ENCODE measurements around the gene ANKS4B. TPM values are rescaled to one million over a fixed set of nuclear protein-coding genes. Genes with fewer than 3 reads are reported as not detected.

Gene ANKS4B
- total and polyA plus RNA-seq, 2 experiments from 2014 or later: 0.07 TPM; not detected in 1

DNA sequence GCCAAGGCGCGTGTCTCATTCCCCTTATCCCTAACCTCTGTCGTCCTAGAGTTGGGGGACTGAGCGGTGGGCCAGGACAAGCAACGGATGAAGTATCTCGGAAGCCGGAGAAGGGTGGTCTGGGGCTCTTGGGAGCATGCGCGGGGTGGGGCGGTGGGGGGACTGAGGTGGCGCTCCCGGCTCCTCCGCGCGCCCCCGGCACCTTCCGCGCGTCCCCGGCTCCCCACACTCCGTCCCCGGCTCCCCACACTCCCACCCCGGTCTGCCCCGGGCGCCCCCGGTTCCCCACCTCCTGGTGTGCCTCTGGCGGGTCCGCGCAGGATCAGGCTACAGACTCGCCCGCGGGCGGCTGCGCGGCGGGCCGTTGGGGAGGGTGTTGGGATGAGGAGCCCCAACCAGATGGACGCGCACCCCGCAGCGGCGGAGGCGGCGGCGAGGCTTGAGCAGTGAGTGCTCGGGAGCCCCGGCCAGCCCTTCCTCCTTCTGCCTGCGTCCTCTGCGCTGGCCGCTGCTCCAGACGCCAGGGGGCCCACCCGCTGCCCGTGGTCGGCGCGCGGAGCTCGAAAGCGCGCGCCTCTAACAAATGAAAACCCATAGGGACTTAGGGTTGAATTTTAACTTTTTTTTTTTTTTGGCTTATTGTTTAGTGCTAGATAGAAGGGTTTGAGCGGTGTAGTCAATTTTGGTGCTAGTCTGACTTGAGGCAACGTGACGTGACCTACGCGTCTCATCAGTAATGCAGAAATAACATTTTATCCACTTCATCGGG is 50.2 kb downstream of the ANKS4B start:
- H3K9me2 ChIP-seq (ENCODE audit: insufficient read depth): no peaks in the 10 kb centered on the region
- peaks cover 5% of the 10 kb centered on the region; the same call in 1 of the 2 replicates for H3K4me1 ChIP-seq (ENCODE audit: insufficient read depth)
- peak overlapping the region; percentile 70 for H3K4me2 ChIP-seq
- no peaks in the 10 kb centered on the region for H3K79me2 ChIP-seq (replicated peaks; ENCODE audit: insufficient read depth)
- Mint-ChIP-seq H3K4me1 (peaks cover 13% of the 10 kb centered on the region), H3K27me3 (ENCODE audit: insufficient read depth, low read depth, poor library complexity) (peaks cover 8% of the 10 kb centered on the region), H3K4me3 (peak overlapping the region; percentile 88), H3K36me3 (ENCODE audit: low read depth) (no peaks in the 10 kb centered on the region), H3K9me3 (peaks cover 4% of the 10 kb centered on the region; the same call in 2 of the 3 replicates), H3K27ac (no peak overlapping the region)
- H3F3A ChIP-seq (replicated peaks; ENCODE audit: low read depth): no peaks in the 10 kb centered on the region
- no peak for TF ChIP-seq NANOG (IDR thresholded peaks at IDR 0.05; ENCODE audit: borderline replicate concordance)
- TF ChIP-seq CTCF (conservative IDR thresholded peaks at IDR 0.05; ENCODE audit: low read depth in 2 of 2): peak; percentile 42 to 51
- TF ChIP-seq, protein P1, sequence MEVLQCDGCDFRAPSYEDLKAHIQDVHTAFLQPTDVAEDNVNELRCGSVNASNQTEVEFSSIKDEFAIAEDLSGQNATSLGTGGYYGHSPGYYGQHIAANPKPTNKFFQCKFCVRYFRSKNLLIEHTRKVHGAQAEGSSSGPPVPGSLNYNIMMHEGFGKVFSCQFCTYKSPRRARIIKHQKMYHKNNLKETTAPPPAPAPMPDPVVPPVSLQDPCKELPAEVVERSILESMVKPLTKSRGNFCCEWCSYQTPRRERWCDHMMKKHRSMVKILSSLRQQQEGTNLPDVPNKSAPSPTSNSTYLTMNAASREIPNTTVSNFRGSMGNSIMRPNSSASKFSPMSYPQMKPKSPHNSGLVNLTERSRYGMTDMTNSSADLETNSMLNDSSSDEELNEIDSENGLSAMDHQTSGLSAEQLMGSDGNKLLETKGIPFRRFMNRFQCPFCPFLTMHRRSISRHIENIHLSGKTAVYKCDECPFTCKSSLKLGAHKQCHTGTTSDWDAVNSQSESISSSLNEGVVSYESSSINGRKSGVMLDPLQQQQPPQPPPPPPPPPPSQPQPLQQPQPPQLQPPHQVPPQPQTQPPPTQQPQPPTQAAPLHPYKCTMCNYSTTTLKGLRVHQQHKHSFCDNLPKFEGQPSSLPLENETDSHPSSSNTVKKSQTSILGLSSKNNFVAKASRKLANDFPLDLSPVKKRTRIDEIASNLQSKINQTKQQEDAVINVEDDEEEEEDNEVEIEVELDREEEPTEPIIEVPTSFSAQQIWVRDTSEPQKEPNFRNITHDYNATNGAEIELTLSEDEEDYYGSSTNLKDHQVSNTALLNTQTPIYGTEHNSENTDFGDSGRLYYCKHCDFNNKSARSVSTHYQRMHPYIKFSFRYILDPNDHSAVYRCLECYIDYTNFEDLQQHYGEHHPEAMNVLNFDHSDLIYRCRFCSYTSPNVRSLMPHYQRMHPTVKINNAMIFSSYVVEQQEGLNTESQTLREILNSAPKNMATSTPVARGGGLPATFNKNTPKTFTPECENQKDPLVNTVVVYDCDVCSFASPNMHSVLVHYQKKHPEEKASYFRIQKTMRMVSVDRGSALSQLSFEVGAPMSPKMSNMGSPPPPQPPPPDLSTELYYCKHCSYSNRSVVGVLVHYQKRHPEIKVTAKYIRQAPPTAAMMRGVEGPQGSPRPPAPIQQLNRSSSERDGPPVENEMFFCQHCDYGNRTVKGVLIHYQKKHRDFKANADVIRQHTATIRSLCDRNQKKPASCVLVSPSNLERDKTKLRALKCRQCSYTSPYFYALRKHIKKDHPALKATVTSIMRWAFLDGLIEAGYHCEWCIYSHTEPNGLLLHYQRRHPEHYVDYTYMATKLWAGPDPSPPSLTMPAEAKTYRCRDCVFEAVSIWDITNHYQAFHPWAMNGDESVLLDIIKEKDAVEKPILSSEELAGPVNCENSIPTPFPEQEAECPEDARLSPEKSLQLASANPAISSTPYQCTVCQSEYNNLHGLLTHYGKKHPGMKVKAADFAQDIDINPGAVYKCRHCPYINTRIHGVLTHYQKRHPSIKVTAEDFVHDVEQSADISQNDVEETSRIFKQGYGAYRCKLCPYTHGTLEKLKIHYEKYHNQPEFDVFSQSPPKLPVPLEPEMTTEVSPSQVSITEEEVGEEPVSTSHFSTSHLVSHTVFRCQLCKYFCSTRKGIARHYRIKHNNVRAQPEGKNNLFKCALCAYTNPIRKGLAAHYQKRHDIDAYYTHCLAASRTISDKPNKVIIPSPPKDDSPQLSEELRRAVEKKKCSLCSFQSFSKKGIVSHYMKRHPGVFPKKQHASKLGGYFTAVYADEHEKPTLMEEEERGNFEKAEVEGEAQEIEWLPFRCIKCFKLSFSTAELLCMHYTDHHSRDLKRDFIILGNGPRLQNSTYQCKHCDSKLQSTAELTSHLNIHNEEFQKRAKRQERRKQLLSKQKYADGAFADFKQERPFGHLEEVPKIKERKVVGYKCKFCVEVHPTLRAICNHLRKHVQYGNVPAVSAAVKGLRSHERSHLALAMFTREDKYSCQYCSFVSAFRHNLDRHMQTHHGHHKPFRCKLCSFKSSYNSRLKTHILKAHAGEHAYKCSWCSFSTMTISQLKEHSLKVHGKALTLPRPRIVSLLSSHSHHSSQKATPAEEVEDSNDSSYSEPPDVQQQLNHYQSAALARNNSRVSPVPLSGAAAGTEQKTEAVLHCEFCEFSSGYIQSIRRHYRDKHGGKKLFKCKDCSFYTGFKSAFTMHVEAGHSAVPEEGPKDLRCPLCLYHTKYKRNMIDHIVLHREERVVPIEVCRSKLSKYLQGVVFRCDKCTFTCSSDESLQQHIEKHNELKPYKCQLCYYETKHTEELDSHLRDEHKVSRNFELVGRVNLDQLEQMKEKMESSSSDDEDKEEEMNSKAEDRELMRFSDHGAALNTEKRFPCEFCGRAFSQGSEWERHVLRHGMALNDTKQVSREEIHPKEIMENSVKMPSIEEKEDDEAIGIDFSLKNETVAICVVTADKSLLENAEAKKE (CRISPR knock-in tag; IDR thresholded peaks at IDR 0.05): no peak
- TF ChIP-seq, protein P2, sequence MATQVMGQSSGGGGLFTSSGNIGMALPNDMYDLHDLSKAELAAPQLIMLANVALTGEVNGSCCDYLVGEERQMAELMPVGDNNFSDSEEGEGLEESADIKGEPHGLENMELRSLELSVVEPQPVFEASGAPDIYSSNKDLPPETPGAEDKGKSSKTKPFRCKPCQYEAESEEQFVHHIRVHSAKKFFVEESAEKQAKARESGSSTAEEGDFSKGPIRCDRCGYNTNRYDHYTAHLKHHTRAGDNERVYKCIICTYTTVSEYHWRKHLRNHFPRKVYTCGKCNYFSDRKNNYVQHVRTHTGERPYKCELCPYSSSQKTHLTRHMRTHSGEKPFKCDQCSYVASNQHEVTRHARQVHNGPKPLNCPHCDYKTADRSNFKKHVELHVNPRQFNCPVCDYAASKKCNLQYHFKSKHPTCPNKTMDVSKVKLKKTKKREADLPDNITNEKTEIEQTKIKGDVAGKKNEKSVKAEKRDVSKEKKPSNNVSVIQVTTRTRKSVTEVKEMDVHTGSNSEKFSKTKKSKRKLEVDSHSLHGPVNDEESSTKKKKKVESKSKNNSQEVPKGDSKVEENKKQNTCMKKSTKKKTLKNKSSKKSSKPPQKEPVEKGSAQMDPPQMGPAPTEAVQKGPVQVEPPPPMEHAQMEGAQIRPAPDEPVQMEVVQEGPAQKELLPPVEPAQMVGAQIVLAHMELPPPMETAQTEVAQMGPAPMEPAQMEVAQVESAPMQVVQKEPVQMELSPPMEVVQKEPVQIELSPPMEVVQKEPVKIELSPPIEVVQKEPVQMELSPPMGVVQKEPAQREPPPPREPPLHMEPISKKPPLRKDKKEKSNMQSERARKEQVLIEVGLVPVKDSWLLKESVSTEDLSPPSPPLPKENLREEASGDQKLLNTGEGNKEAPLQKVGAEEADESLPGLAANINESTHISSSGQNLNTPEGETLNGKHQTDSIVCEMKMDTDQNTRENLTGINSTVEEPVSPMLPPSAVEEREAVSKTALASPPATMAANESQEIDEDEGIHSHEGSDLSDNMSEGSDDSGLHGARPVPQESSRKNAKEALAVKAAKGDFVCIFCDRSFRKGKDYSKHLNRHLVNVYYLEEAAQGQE (IDR thresholded peaks at IDR 0.05; ENCODE audit: unreplicated experiment): peak; percentile 8
- TF ChIP-seq POLR2AphosphoS5 (IDR thresholded peaks at IDR 0.05; ENCODE audit: low read depth): peak; percentile 59
- TF ChIP-seq JUNB (IDR thresholded peaks at IDR 0.05; ENCODE audit: unreplicated experiment): no peak
- peak; percentile 89 for DNase-seq (ENCODE audit: low spot score)
- no peak overlapping the region for H3K27ac ChIP-seq (ENCODE audit: low read depth)
- H3K36me3 ChIP-seq (ENCODE audit: insufficient read depth): no peaks in the 10 kb centered on the region
- peak overlapping the region; percentile 79 for H3K4me3 ChIP-seq
- H4K20me1 ChIP-seq (replicated peaks; ENCODE audit: insufficient read depth): no peaks in the 10 kb centered on the region
- H2AFZ ChIP-seq: peak overlapping the region; percentile 86; the same call in 1 of the 2 replicates
- H3K27me3 ChIP-seq (ENCODE audit: insufficient read depth): peaks cover 15% of the 10 kb centered on the region; the same call in 1 of the 2 replicates
- peak; percentile 96 for ATAC-seq

All from GM23338 (cell line).